ENCODE measurements around the gene SETD3.

SETD3 gene

GRCh38 chr14:99408971-99409289 is 71.7 kb downstream of the SETD3 start:
- no peak for TF ChIP-seq CTCF (conservative IDR thresholded peaks at IDR 0.05; ENCODE audit: low read depth, low read length)
- DNase-seq (ENCODE audit: low read depth): no peak

GRCh38 chr14:99408286-99408970 is 72.2 kb downstream of the SETD3 start:
- no peak for DNase-seq (ENCODE audit: low read depth)
- no peak overlapping the region for H3K4me3 ChIP-seq (ENCODE audit: low read depth, low read length)
- TF ChIP-seq CTCF (conservative IDR thresholded peaks at IDR 0.05; ENCODE audit: low read depth, low read length): no peak

More at GRCh38 chr14:99408971-99409289, 71.7 kb downstream of the SETD3 start:
- no peak overlapping the region for H3K4me3 ChIP-seq (ENCODE audit: low read depth, low read length)

GRCh38 chr14:99407416-99407815 is 73.2 kb downstream of the SETD3 start:
- DNase-seq (ENCODE audit: low read depth): no peak
- no peak overlapping the region for H3K4me3 ChIP-seq (ENCODE audit: low read depth, low read length)
- no peak for TF ChIP-seq CTCF (conservative IDR thresholded peaks at IDR 0.05; ENCODE audit: low read depth, low read length)

- no peak for TF ChIP-seq CTCF (conservative IDR thresholded peaks at IDR 0.05; ENCODE audit: low read depth, low read length)
- H3K4me3 ChIP-seq (ENCODE audit: low read depth, low read length): no peak overlapping the region
- no peak for DNase-seq (ENCODE audit: low read depth)
These were observed 77.7 kb downstream of the SETD3 start for GRCh38 chr14:99402950-99403349.

GRCh38 chr14:99402285-99402648 is 78.4 kb downstream of the SETD3 start:
- no peak overlapping the region for H3K4me3 ChIP-seq (ENCODE audit: low read depth, low read length)
- TF ChIP-seq CTCF (conservative IDR thresholded peaks at IDR 0.05; ENCODE audit: low read depth, low read length): no peak
- DNase-seq (ENCODE audit: low read depth): no peak

- no peak overlapping the region for H3K4me3 ChIP-seq (ENCODE audit: low read depth, low read length)
- DNase-seq (ENCODE audit: low read depth): no peak
- TF ChIP-seq CTCF (conservative IDR thresholded peaks at IDR 0.05; ENCODE audit: low read depth, low read length): no peak
These were observed 78.9 kb downstream of the SETD3 start for GRCh38 chr14:99401621-99402284.

GRCh38 chr14:99401211-99401610 is 79.4 kb downstream of the SETD3 start:
- DNase-seq (ENCODE audit: low read depth): no peak
- H3K4me3 ChIP-seq (ENCODE audit: low read depth, low read length): no peak overlapping the region
- TF ChIP-seq CTCF (conservative IDR thresholded peaks at IDR 0.05; ENCODE audit: low read depth, low read length): no peak

Measured in choroid plexus epithelial cell (primary cell).